B cell (primary cell): Measurements from ENCODE around the gene HS6ST3. TPM values are rescaled to one million over a fixed set of nuclear protein-coding genes. Genes with fewer than 3 reads are reported as not detected.

Source experiments
- ATAC-seq: fragments of 200-7000 bp; cut with Tn5 transposase; one replicate; pipeline ENCODE4 v1.10.0; 2021; ENCODE audit warnings: low read depth, mild to moderate bottlenecking, moderate number of reproducible peaks, moderate library complexity
- CTCF ChIA-PET: fragments of 350-600 bp; sonication (Branson Sonifier 250); formaldehyde crosslinking; loops from one replicate; lab custom pipeline; 2021; ENCODE audit warnings: antibody characterized with exemption, inconsistent platforms; lab: Charles Lee
- POLR2A ChIA-PET: fragments of 350-600 bp; sonication (Branson Sonifier 250); formaldehyde crosslinking; loops from one replicate; lab custom pipeline; 2021; ENCODE audit warnings: antibody characterized with exemption; lab: Charles Lee
- DNase-seq: peaks from one replicate; pipeline ENCODE4 v3.0.0; 2013
- H2AFZ ChIP-seq: 2 replicates; pipeline ENCODE4 v1.6.1; 2012; ENCODE audit warnings: mild to moderate bottlenecking, low read depth, low read length; ENCODE audit not compliant: insufficient read depth, poor library complexity, severe bottlenecking
- H3K27ac ChIP-seq, 2 donors: 1 replicate in 1 of 2; 2 replicates in 1 of 2; pipeline ENCODE4 v1.5.1; 2012 to 2013; ENCODE audit warnings: low read length in 2 of 2, mild to moderate bottlenecking in 2 of 2, moderate library complexity in 1 of 2
- H3K27me3 ChIP-seq, 4 experiments: fragments of 200-600 bp in 1 of 4; sonication (generic) in 1 of 4; replicated peaks in 1 of 4; 1 replicate in 2 of 4; 2 replicates in 2 of 4; pipeline versions ENCODE4 v1.6.1 to v1.7.0; 2013 to 2016; ENCODE audit warnings: low read length in 3 of 4, mild to moderate bottlenecking in 2 of 4, mixed read lengths in 1 of 4, moderate library complexity in 1 of 4; ENCODE audit not compliant: insufficient read depth in 4 of 4, control insufficient read depth in 3 of 4; ENCODE audit errors: control extremely low read depth in 1 of 4
- H3K36me3 ChIP-seq, 2 experiments: replicated peaks in 1 of 2; 1 replicate in 1 of 2; 2 replicates in 1 of 2; pipeline versions ENCODE4 v1.6.1 to v1.7.1; 2013; ENCODE audit warnings: low read length in 1 of 2; ENCODE audit not compliant: insufficient read depth in 2 of 2, control insufficient read depth in 1 of 2; ENCODE audit errors: control extremely low read depth in 1 of 2, extremely low read depth in 1 of 2
- H3K4me1 ChIP-seq, 2 donors: fragments of 200-600 bp in 1 of 2; sonication (generic) in 1 of 2; 1 replicate in 1 of 2; 2 replicates in 1 of 2; pipeline versions ENCODE4 v1.5.1 to v1.6.1; 2013 to 2017; ENCODE audit warnings: low read length in 2 of 2; ENCODE audit not compliant: control insufficient read depth in 2 of 2, insufficient read depth in 2 of 2
- H3K4me2 ChIP-seq: replicated peaks from 2 replicates; pipeline ENCODE3; 2012; ENCODE audit warnings: mild to moderate bottlenecking, low read depth, low read length; ENCODE audit not compliant: poor library complexity, severe bottlenecking
- H3K4me3 ChIP-seq, 5 experiments: fragments of 200-600 bp in 1 of 5; sonication (generic) in 1 of 5; 1 replicate in 3 of 5; 2 replicates in 2 of 5; pipeline versions ENCODE4 v1.5.1 to v1.7.0; 2011 to 2016; ENCODE audit warnings: low read length in 4 of 5, mild to moderate bottlenecking in 4 of 5, low read depth in 2 of 5, control low read depth in 1 of 5, moderate library complexity in 1 of 5; ENCODE audit not compliant: insufficient read depth in 1 of 5; ENCODE audit errors: control extremely low read depth in 1 of 5, extremely low read depth in 1 of 5
- H3K79me2 ChIP-seq: fragments of 200-600 bp; sonication (generic); one replicate; pipeline ENCODE4 v1.6.0; 2016; ENCODE audit warnings: low read length; ENCODE audit not compliant: control insufficient read depth, insufficient read depth
- H3K9ac ChIP-seq: fragments of 200-600 bp; sonication (generic); 2 replicates; pipeline ENCODE4 v1.6.1; 2017; ENCODE audit warnings: mild to moderate bottlenecking, low read length, moderate library complexity
- H3K9me3 ChIP-seq, 3 donors: one replicate each; pipeline versions ENCODE4 v1.6.1 to v1.7.1; 2013; ENCODE audit warnings: low read length in 2 of 3; ENCODE audit not compliant: control insufficient read depth in 2 of 3, insufficient read depth in 1 of 3; ENCODE audit errors: control extremely low read depth in 1 of 3
- H4K20me1 ChIP-seq: 2 replicates; pipeline ENCODE4 v1.6.0; 2012; ENCODE audit warnings: mild to moderate bottlenecking, low read length; ENCODE audit not compliant: insufficient read depth, control insufficient read depth, poor library complexity, severe bottlenecking
- H3K27ac Mint-ChIP-seq: one replicate; pipeline ENCODE4 v1.8.0; 2021; ENCODE audit warnings: mixed read lengths
- H3K27me3 Mint-ChIP-seq: one replicate; pipeline ENCODE4 v1.8.0; 2021; ENCODE audit warnings: mixed read lengths
- H3K4me1 Mint-ChIP-seq: one replicate; pipeline ENCODE4 v1.8.0; 2021; ENCODE audit warnings: mixed read lengths
- H3K4me3 Mint-ChIP-seq: one replicate; pipeline ENCODE4 v1.8.0; 2021; ENCODE audit warnings: mixed read lengths
- H3K9me3 Mint-ChIP-seq: one replicate; pipeline ENCODE4 v1.8.0; 2022; ENCODE audit warnings: mixed read lengths; ENCODE audit not compliant: insufficient read depth
- EZH2 ChIP-seq: IDR thresholded peaks from 2 replicates; pipeline ENCODE4 v1.6.1; 2012; ENCODE audit warnings: borderline replicate concordance, low read depth, mild to moderate bottlenecking, moderate library complexity, low read length; ENCODE audit not compliant: insufficient read depth, poor library complexity, severe bottlenecking
- WGBS: methylation state at CpG from one replicate; pipeline ENCODE4 v1.1.5; 2013; ENCODE audit warnings: missing lambda C conversion rate; ENCODE audit not compliant: insufficient coverage; 5-methylcytosine and 5-hydroxymethylcytosine counted together
- intact Hi-C: fragments of 100-400 bp; cut with micrococcal nuclease; formaldehyde crosslinking; loops from one replicate; pipeline ENCODE4 v1.10.0; 2022
- polyA plus RNA-seq: library from polyadenylated mRNA; depleted of rRNA; stranded (reverse); fragments of >200 nt; gene quantifications from 2 replicates; pipeline ENCODE4 v1.2.3, GENCODE V29; 2012
- total RNA-seq, 2 donors: library from RNA; stranded (reverse); fragments of 120-200 nt in 1 of 2; gene quantifications; 1 replicate in 1 of 2; 2 replicates in 1 of 2; pipeline versions ENCODE4 v1.2.3 to v1.2.4, GENCODE V29; 2013 to 2022
- TF ChIP-seq, protein P1 (sequence below): fragments of 200-600 bp; IDR thresholded peaks from one replicate; pipeline ENCODE4 v1.8.0; 2022; ENCODE audit warnings: antibody characterized with exemption, mild to moderate bottlenecking

HS6ST3 gene
- total and polyA plus RNA-seq, 2 donors (not counting 1 experiment from before 2014, with no cell fraction given) = not detected

DNA sequence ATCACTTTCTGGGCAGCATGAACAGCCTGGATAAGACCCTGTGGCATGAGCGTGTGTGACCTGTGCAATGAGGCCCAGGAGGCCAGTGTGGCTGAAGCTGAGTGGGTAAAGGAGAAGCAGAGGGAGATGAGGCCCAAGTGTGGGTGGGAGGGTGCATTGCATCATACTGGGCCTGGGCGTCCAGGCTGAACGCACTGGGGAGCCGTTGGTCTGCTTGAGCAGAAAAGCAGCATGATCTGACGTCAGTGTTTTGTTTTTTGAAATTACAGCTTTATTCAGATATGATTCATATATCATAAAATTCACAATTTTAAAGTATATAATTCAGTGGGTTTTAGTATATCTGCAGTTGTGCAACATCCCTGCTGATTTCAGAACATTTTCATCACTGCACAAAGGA lies 409.7 kb downstream of the HS6ST3 start:
- CTCF ChIA-PET = no interaction called here
- intact Hi-C loops = no loop called here
- TF ChIP-seq, protein P1, sequence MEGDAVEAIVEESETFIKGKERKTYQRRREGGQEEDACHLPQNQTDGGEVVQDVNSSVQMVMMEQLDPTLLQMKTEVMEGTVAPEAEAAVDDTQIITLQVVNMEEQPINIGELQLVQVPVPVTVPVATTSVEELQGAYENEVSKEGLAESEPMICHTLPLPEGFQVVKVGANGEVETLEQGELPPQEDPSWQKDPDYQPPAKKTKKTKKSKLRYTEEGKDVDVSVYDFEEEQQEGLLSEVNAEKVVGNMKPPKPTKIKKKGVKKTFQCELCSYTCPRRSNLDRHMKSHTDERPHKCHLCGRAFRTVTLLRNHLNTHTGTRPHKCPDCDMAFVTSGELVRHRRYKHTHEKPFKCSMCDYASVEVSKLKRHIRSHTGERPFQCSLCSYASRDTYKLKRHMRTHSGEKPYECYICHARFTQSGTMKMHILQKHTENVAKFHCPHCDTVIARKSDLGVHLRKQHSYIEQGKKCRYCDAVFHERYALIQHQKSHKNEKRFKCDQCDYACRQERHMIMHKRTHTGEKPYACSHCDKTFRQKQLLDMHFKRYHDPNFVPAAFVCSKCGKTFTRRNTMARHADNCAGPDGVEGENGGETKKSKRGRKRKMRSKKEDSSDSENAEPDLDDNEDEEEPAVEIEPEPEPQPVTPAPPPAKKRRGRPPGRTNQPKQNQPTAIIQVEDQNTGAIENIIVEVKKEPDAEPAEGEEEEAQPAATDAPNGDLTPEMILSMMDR = no peak
- no peak for TF ChIP-seq EZH2
- ATAC-seq = no peak
- Histone ChIP-seq H4K20me1 (no peaks in the 10 kb centered on the region), H3K27ac (no peak overlapping the region), H3K4me3 (no peak overlapping the region), H2AFZ (no peak overlapping the region), H3K9ac (no peak overlapping the region), H3K4me1 (no peaks in the 10 kb centered on the region), H3K4me2 (no peak overlapping the region), H3K36me3 (no peaks in the 10 kb centered on the region), H3K27me3 (no peaks in the 10 kb centered on the region), H3K9me3 (peaks cover 0 to 6% (median 0%) of the 10 kb centered on the region in 3 donors), H3K79me2 (no peaks in the 10 kb centered on the region)
- POLR2A ChIA-PET = no interaction called here
- WGBS = 100% methylated on average over 1 of the region's 5 CpGs
- Mint-ChIP-seq H3K4me3 (no peak overlapping the region), H3K27me3 (no peaks in the 10 kb centered on the region), H3K4me1 (no peaks in the 10 kb centered on the region), H3K27ac (no peak overlapping the region), H3K9me3 (peaks cover 10% of the 10 kb centered on the region)
- no peak for DNase-seq

DNA sequence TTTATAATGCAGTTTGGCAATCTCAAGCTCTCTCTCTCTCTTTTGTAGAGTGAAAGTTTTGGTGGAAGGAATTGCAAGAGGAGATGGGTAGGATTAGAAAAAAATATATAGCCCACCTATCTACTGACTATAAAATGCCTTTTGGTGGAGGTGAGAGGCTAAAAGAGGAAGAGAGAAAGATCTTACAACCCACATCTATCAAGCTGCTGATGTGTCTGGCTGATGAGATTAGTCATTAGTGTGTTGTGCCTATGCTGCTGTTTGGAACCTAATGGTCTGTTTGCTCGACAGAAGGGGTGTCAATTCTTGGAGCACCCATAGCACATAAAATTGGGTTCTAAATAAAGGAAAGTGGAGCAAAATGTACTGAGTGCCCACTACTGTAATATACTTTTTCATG lies 411.0 kb downstream of the HS6ST3 start:
- POLR2A ChIA-PET = no interaction called here
- H3K9me3 ChIP-seq = peaks cover 0 to 2% (median 0%) of the 10 kb centered on the region in 3 donors
- Mint-ChIP-seq H3K4me1 (no peaks in the 10 kb centered on the region), H3K9me3 (peaks cover 10% of the 10 kb centered on the region), H3K4me3 (no peak overlapping the region), H3K27ac (no peak overlapping the region), H3K27me3 (no peaks in the 10 kb centered on the region)
- H2AFZ ChIP-seq = no peak overlapping the region
- ATAC-seq (no peak), DNase-seq (no peak)
- no peaks in the 10 kb centered on the region for H3K36me3 ChIP-seq
- H3K27me3 ChIP-seq = no peaks in the 10 kb centered on the region
- CTCF ChIA-PET = no interaction called here
- H3K4me2 ChIP-seq = no peak overlapping the region
- H3K79me2 ChIP-seq = no peaks in the 10 kb centered on the region
- WGBS = no CpG with 5 or more reads among the region's 1 CpG
- intact Hi-C loops = no loop called here
- H3K4me1 ChIP-seq = no peaks in the 10 kb centered on the region
- no peak overlapping the region for H3K27ac ChIP-seq
- H3K4me3 ChIP-seq = no peak overlapping the region
- H4K20me1 ChIP-seq = no peaks in the 10 kb centered on the region
- no peak for TF ChIP-seq EZH2
- TF ChIP-seq, protein P1 = no peak
- no peak overlapping the region for H3K9ac ChIP-seq
